Right lobe of liver (tissue), 6 donors: ENCODE data around the gene TCAIM. TPM values are rescaled to one million over a fixed set of nuclear protein-coding genes. Genes with fewer than 3 reads are reported as not detected.

Experiments used
- ATAC-seq, 4 donors: fragments of 200-7000 bp; cut with Tn5 transposase; one replicate each; pipeline ENCODE4 v1.9.1; 2020; ENCODE audit warnings: mild to moderate bottlenecking in 4 of 4, moderate library complexity in 4 of 4
- DNase-seq, 3 donors: peaks; one replicate each; pipeline ENCODE4 v3.0.0-alpha.2; 2020
- H3K27ac ChIP-seq, 3 donors: fragments of 200-600 bp; one replicate each; pipeline ENCODE4 v1.8.0; 2022
- H3K27me3 ChIP-seq, 2 donors: fragments of 200-600 bp; one replicate each; pipeline ENCODE4 v1.8.0; 2022
- H3K36me3 ChIP-seq, 4 donors: fragments of 200-600 bp; sonication (generic) in 1 of 4; one replicate each; pipeline versions ENCODE4 v1.5.1 to v1.8.0; 2017 to 2022; ENCODE audit warnings: control low read depth in 1 of 4
- H3K4me1 ChIP-seq, 4 donors: fragments of 200-600 bp; sonication (generic) in 1 of 4; one replicate each; pipeline versions ENCODE4 v1.5.1 to v1.8.0; 2017 to 2022; ENCODE audit warnings: control low read depth in 1 of 4
- H3K4me3 ChIP-seq, 3 donors: fragments of 200-600 bp; one replicate each; pipeline ENCODE4 v1.8.0; 2022
- H3K9me3 ChIP-seq, 4 donors: fragments of 200-600 bp; sonication (generic) in 1 of 4; one replicate each; pipeline versions ENCODE4 v1.5.1 to v1.8.0; 2017 to 2022; ENCODE audit warnings: control low read depth in 1 of 4
- POLR2A ChIP-seq: fragments of 450-650 bp; IDR thresholded peaks from one replicate; pipeline ENCODE4 v1.6.1; 2017; ENCODE audit warnings: antibody characterized with exemption, mild to moderate bottlenecking
- WGBS: methylation state at CpG from one replicate; pipeline ENCODE4 v1.1.6; 2018; ENCODE audit warnings: low coverage, low lambda C conversion rate; ENCODE audit not compliant: insufficient coverage; ENCODE audit errors: missing lambda C conversion rate; 5-methylcytosine and 5-hydroxymethylcytosine counted together
- intact Hi-C, 2 donors: fragments of 100-400 bp; cut with DNase I; formaldehyde crosslinking; loops; one replicate each; pipeline versions ENCODE4 v1.11.2 to v1.14.1; 2022
- total RNA-seq, 6 experiments: library from RNA; depleted of rRNA in 2 of 6; stranded (reverse); fragments of >200 nt in 2 of 6; fragmentation: NEBNext Ultra II Directional in 3 of 6; extraction: Animal tissue kit (Norgen Biotek cat#: 25700) in 3 of 6; gene quantifications; one replicate each; pipeline versions ENCODE4 v1.1.0 to v1.2.4, GENCODE V29; 2016 to 2023
- TF ChIP-seq, protein P1 (sequence below), 4 donors: fragments of 200-600 bp in 3 of 4; fragments of 450-650 bp in 1 of 4; IDR thresholded peaks; one replicate each; pipeline versions ENCODE4 v1.5.1 to v1.8.0; 2016 to 2022; ENCODE audit warnings: antibody characterized with exemption in 4 of 4, mild to moderate bottlenecking in 2 of 4
- donor health status: DM: no; HTN: yes; CAD: no.
- donor health status: DM: no; HTN: no; CAD: no.
- donor health status: DM: no; HTN: no; CAD: no.
- donor health status: DM: no; HTN: yes; CAD: no.
- donor health status: DM: no; HTN: yes; CAD: no.

Gene TCAIM
- total RNA-seq, 6 experiments from 2014 or later = 37.8 to 46.4 (median 40.1) TPM

DNA sequence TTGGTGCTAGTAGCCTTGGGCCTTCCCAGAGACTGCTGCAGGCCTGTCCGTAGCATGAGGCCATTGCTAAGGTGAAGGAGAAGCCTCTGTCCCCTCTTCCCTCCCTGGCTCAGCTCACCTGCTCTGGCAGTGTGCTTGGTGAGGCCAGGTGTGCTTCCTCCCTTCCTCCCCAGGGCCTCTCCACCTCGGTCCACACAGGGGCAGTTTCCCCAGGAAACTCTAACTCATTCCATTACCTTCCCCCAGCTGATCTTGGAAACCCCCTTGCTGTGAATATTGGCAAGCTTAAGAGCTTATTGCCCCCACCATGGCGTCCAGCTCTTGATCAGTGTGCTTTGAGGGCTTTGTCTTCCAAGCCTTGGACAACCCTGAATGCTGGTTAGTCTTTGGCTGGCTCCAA lies 86.2 kb downstream of the TCAIM start:
- DNase-seq (peak in 1 of 3 donors; percentile 31), ATAC-seq (no peak)
- H3K27ac ChIP-seq = no peak overlapping the region
- H3K36me3 ChIP-seq = no peaks in the 10 kb centered on the region
- TF ChIP-seq POLR2A = no peak
- TF ChIP-seq, protein P1, sequence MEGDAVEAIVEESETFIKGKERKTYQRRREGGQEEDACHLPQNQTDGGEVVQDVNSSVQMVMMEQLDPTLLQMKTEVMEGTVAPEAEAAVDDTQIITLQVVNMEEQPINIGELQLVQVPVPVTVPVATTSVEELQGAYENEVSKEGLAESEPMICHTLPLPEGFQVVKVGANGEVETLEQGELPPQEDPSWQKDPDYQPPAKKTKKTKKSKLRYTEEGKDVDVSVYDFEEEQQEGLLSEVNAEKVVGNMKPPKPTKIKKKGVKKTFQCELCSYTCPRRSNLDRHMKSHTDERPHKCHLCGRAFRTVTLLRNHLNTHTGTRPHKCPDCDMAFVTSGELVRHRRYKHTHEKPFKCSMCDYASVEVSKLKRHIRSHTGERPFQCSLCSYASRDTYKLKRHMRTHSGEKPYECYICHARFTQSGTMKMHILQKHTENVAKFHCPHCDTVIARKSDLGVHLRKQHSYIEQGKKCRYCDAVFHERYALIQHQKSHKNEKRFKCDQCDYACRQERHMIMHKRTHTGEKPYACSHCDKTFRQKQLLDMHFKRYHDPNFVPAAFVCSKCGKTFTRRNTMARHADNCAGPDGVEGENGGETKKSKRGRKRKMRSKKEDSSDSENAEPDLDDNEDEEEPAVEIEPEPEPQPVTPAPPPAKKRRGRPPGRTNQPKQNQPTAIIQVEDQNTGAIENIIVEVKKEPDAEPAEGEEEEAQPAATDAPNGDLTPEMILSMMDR (IDR thresholded peaks at IDR 0.05) = no peak
- H3K4me3 ChIP-seq = no peak overlapping the region
- no peaks in the 10 kb centered on the region for H3K27me3 ChIP-seq
- intact Hi-C loops = no loop called here
- H3K9me3 ChIP-seq = no peaks in the 10 kb centered on the region
- peaks cover 0 to 4% (median 0%) of the 10 kb centered on the region in 4 donors for H3K4me1 ChIP-seq
- WGBS = 53% methylated on average over 2 of the region's 3 CpGs

DNA sequence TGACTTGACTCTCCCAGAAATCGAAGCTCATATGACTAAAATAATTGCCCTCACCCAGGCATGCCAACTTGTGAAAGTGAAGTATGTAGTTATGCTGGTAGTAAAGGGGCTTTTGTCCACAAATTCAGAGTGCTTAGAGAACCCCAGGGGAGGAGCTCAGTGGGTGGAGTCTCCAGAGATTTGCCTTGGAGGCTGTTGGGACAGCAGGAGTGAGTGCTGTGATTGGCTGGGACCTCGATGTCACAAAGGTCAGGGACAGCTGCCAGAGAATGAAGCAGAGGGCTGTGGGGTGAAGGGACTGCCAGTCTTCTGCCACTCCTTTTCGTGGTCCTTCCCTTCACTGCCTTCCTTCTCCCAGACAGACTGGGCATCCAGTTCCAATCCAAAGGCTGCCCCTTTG lies 89.1 kb downstream of the TCAIM start:
- Histone ChIP-seq H3K36me3 (no peaks in the 10 kb centered on the region), H3K4me1 (peaks cover 0 to 4% (median 0%) of the 10 kb centered on the region in 4 donors), H3K27ac (no peak overlapping the region), H3K4me3 (no peak overlapping the region), H3K27me3 (no peaks in the 10 kb centered on the region), H3K9me3 (no peaks in the 10 kb centered on the region)
- TF ChIP-seq, protein P1 (IDR thresholded peaks at IDR 0.05) = no peak
- TF ChIP-seq POLR2A = no peak
- ATAC-seq (peak; percentile 17 to 63 (median 44)), DNase-seq (peak in 1 of 3 donors; percentile 46)
- intact Hi-C loops = no loop called here
- 75% methylated on average over 2 of the region's 3 CpGs for WGBS

DNA sequence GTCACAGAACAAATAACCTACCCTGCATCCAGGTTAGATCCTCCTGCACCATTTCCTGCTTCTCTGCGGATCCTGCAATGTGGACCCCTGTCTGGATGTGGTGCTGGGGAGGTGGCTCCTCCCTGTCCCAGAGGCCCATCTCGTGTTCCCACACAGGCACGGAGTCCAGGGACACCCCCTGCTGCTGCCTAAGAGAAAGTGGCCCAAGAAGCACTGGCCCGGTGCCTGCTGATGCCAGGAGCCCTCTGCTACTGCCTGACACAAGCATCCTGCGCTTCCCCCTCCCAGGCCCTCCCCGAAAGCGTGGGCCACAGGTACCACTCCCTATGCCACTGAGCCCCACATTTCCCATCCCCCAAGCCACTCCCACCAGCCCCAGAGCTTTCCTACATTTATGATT lies 90.3 kb downstream of the TCAIM start:
- Histone ChIP-seq H3K36me3 (no peaks in the 10 kb centered on the region), H3K4me3 (no peak overlapping the region), H3K27ac (no peak overlapping the region), H3K27me3 (no peaks in the 10 kb centered on the region), H3K9me3 (no peaks in the 10 kb centered on the region), H3K4me1 (peaks cover 0 to 4% (median 0%) of the 10 kb centered on the region in 4 donors)
- ATAC-seq (no peak), DNase-seq (no peak)
- WGBS = no CpG with 5 or more reads among the region's 7 CpGs
- TF ChIP-seq, protein P1 (IDR thresholded peaks at IDR 0.05) = no peak
- no peak for TF ChIP-seq POLR2A
- intact Hi-C loops = no loop called here

DNA sequence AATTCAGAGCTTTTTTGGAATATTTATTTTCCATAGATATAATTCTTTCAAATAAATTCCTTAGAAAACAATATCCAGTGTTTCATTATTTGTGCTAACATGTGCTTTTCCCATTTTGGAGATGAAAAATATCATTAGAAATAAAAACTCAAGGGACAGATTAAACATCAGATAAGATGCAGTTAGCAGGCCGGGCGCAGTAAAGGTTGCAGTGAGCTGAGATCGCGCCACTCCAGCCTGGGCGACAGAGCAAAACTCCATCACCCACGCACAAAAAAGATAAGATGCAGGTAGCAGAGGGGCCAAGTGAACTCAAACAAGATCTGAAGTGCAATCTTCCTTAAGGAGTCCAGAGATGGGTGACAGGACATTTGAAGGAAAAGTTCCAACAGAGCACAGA lies 90.9 kb downstream of the TCAIM start:
- peaks cover 0 to 4% (median 0%) of the 10 kb centered on the region in 4 donors for H3K4me1 ChIP-seq
- ATAC-seq (no peak), DNase-seq (no peak)
- no peaks in the 10 kb centered on the region for H3K36me3 ChIP-seq
- no peak overlapping the region for H3K27ac ChIP-seq
- WGBS = 98% methylated on average over 6 of the region's 6 CpGs
- intact Hi-C loops = no loop called here
- no peak for TF ChIP-seq POLR2A
- TF ChIP-seq, protein P1 (IDR thresholded peaks at IDR 0.05) = no peak
- H3K9me3 ChIP-seq = no peaks in the 10 kb centered on the region
- H3K27me3 ChIP-seq = no peaks in the 10 kb centered on the region
- no peak overlapping the region for H3K4me3 ChIP-seq

DNA sequence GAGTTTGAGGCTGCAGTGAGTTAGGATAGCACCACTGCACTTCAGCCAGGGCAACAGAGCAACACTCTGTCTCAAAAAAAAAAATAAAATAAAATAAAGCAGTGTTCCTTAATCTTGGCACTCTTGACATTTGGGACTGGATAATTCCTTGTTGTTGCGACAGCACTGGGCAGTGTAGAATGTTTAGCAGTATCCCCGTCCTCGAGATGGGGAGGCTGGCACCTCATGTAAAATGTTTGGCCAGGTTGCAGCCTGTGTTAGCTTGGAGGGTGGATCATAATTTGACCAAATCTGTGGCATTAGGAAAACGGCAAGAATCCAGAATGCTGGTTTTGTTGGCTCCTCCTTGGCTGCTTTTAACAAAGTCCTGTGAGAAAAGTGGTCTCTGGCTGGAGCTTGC lies 91.9 kb downstream of the TCAIM start:
- Histone ChIP-seq H3K27me3 (no peaks in the 10 kb centered on the region), H3K36me3 (no peaks in the 10 kb centered on the region), H3K9me3 (no peaks in the 10 kb centered on the region), H3K27ac (no peak overlapping the region), H3K4me1 (peaks cover 0 to 2% (median 0%) of the 10 kb centered on the region in 4 donors), H3K4me3 (no peak overlapping the region)
- TF ChIP-seq POLR2A = no peak
- TF ChIP-seq, protein P1 (IDR thresholded peaks at IDR 0.05) = no peak
- WGBS = 52% methylated on average over 4 of the region's 4 CpGs
- DNase-seq (no peak), ATAC-seq (no peak)
- intact Hi-C loops = no loop called here
